SU-DHL-6 (cell line): Measurements from ENCODE around the gene EVI5L.

Source experiments
- H2AFZ ChIP-seq: fragments of 200-600 bp; sonication (generic); 2 replicates; pipeline ENCODE4 v1.6.1; 2014; ENCODE audit warnings: low read depth, mild to moderate bottlenecking, moderate library complexity, mixed read lengths, antibody characterized with exemption, low read length; ENCODE audit not compliant: severe bottlenecking
- H3F3A ChIP-seq: fragments of 200-600 bp; shearing (Covaris generic); 2 replicates; pipeline ENCODE4 v1.6.0; 2016; ENCODE audit warnings: antibody characterized with exemption, mild to moderate bottlenecking; ENCODE audit not compliant: insufficient read depth
- H3K27ac ChIP-seq: fragments of 200-600 bp; sonication (generic); 2 replicates; pipeline ENCODE4 v1.5.1; 2016; ENCODE audit warnings: low read depth, mild to moderate bottlenecking, low read length, moderate library complexity, mixed read lengths
- H3K27me3 ChIP-seq: fragments of 200-600 bp; sonication (generic), shearing (Covaris generic); 2 replicates; pipeline ENCODE4 v1.6.0; 2014; ENCODE audit warnings: mild to moderate bottlenecking, low read length
- H3K36me3 ChIP-seq: fragments of 200-600 bp; sonication (generic); 2 replicates; pipeline ENCODE4 v1.6.1; 2014; ENCODE audit warnings: mild to moderate bottlenecking, low read length, mixed read lengths
- H3K4me2 ChIP-seq: fragments of 300-600, 200-600 bp; shearing (Covaris generic), sonication (generic); 2 replicates; pipeline ENCODE4 v1.6.0; 2014; ENCODE audit warnings: low read length, low read depth, mild to moderate bottlenecking; ENCODE audit not compliant: poor library complexity, severe bottlenecking
- H3K4me3 ChIP-seq: fragments of 200-600 bp; sonication (generic); 2 replicates; pipeline ENCODE4 v1.5.1; 2014; ENCODE audit warnings: antibody characterized with exemption, low read length, mild to moderate bottlenecking, mixed read lengths; ENCODE audit not compliant: insufficient read depth, poor library complexity, severe bottlenecking
- H3K79me2 ChIP-seq: fragments of 200-600 bp; sonication (generic); 2 replicates; pipeline ENCODE4 v1.6.1; 2014; ENCODE audit warnings: mild to moderate bottlenecking, low read length, moderate library complexity; ENCODE audit not compliant: insufficient read depth
- H3K9ac ChIP-seq: fragments of 200-600 bp; sonication (generic); 2 replicates; pipeline ENCODE4 v1.7.0; 2014; ENCODE audit warnings: mild to moderate bottlenecking, low read length
- H3K9me2 ChIP-seq: fragments of 200-600 bp; sonication (generic); replicated peaks from 2 replicates; pipeline ENCODE4 v1.6.1; 2014; ENCODE audit warnings: low read length; ENCODE audit not compliant: insufficient read depth
- H3K9me3 ChIP-seq: fragments of 200-600 bp; sonication (generic); 2 replicates; pipeline ENCODE4 v1.6.1; 2014; ENCODE audit warnings: low read length, mixed read lengths; ENCODE audit not compliant: insufficient read depth
- H4K20me1 ChIP-seq: fragments of 200-600 bp; sonication (generic); 2 replicates; pipeline ENCODE4 v1.6.1; 2014; ENCODE audit warnings: low read depth, mild to moderate bottlenecking, antibody characterized with exemption, low read length, moderate library complexity, mixed read lengths
- EZH2phosphoT487 ChIP-seq: fragments of 200-600 bp; sonication (generic), shearing (Covaris generic); conservative IDR thresholded peaks from 2 replicates; pipeline ENCODE4 v1.6.1; 2018; ENCODE audit warnings: mild to moderate bottlenecking, antibody characterized with exemption, low read length, moderate library complexity, mixed read lengths
- TF ChIP-seq, protein P1 (sequence below): fragments of 200-600 bp; sonication (generic); IDR thresholded peaks from one replicate; pipeline ENCODE4 v1.5.1; 2017; ENCODE audit warnings: antibody characterized with exemption, mild to moderate bottlenecking, low read length, moderate library complexity; ENCODE audit not compliant: insufficient read depth, poor library complexity, severe bottlenecking

Gene EVI5L

DNA sequence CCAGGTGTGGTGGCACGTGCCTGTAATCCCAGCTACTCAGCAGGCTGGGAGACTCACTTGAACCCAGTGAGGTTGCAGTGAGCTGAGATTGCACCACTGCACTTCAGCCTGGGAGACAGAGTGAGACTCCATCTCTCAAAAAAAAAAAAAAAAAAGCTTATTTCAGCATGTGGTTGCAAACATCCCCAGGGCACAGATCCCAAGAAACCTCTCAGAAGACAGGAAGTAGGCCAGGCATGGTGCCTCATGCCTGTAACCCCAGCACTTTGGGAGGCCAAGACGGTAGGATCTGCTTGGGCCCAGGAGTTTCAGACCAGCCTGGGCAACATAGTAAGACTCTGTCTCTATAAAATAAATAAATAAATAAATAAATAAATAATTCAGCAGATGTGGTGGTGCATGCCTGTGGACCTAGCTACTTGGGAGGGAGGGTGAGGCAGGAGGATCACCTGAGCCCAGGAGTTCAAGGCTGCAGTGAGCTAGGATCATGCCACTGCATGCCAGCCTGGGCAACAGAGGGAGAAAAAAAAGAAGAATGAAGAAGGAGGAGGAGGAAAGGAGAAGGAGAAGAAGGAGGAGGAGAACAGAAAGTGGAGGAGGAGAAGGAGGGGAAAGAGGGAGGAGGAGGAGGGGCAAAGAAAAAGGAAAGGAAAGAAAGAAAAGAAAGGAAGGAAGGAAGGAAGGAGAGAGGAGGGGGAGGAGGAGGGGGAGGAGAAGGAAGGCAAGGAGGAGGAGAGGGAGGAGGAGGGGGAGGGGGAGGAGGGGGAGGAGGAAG, 54.0 kb downstream of the EVI5L start:
- TF ChIP-seq, protein P1, sequence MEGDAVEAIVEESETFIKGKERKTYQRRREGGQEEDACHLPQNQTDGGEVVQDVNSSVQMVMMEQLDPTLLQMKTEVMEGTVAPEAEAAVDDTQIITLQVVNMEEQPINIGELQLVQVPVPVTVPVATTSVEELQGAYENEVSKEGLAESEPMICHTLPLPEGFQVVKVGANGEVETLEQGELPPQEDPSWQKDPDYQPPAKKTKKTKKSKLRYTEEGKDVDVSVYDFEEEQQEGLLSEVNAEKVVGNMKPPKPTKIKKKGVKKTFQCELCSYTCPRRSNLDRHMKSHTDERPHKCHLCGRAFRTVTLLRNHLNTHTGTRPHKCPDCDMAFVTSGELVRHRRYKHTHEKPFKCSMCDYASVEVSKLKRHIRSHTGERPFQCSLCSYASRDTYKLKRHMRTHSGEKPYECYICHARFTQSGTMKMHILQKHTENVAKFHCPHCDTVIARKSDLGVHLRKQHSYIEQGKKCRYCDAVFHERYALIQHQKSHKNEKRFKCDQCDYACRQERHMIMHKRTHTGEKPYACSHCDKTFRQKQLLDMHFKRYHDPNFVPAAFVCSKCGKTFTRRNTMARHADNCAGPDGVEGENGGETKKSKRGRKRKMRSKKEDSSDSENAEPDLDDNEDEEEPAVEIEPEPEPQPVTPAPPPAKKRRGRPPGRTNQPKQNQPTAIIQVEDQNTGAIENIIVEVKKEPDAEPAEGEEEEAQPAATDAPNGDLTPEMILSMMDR: no peak
- no peak for TF ChIP-seq EZH2phosphoT487
- Histone ChIP-seq H3K9ac (no peak overlapping the region), H3K27ac (no peak overlapping the region), H3K4me2 (no peak overlapping the region), H3K79me2 (no peaks in the 10 kb centered on the region), H2AFZ (no peak overlapping the region), H4K20me1 (no peaks in the 10 kb centered on the region), H3F3A (no peaks in the 10 kb centered on the region), H3K27me3 (no peaks in the 10 kb centered on the region), H3K9me2 (no peaks in the 10 kb centered on the region), H3K9me3 (no peaks in the 10 kb centered on the region), H3K36me3 (no peaks in the 10 kb centered on the region), H3K4me3 (no peak overlapping the region)

DNA sequence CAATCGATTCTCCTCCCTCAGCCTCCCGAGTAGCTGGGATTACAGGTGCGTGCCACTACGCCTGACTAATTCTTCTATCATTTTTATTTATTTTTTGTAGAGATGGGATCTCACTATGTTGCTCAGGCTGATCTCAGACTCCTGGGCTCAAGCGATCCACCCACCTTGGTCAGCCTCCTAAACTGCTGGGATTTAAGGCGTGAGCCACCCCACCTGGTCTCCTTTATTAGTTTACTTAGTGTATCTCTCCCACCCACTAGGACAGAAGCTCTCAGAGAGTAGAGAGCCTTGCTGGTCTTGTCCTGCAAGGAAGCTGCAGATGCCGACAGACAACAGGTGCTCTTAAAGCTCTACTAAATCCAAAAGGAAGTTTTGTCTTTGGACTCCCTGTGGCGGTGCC, 55.8 kb downstream of the EVI5L start:
- H3K36me3 ChIP-seq: no peaks in the 10 kb centered on the region
- no peaks in the 10 kb centered on the region for H3K9me2 ChIP-seq
- H3K27me3 ChIP-seq: no peaks in the 10 kb centered on the region
- H4K20me1 ChIP-seq: no peaks in the 10 kb centered on the region
- no peaks in the 10 kb centered on the region for H3K79me2 ChIP-seq
- no peak overlapping the region for H3K9ac ChIP-seq
- H3F3A ChIP-seq: no peaks in the 10 kb centered on the region
- H3K4me2 ChIP-seq: no peak overlapping the region
- no peak overlapping the region for H3K27ac ChIP-seq
- no peaks in the 10 kb centered on the region for H3K9me3 ChIP-seq
- no peak overlapping the region for H2AFZ ChIP-seq
- H3K4me3 ChIP-seq: no peak overlapping the region
- TF ChIP-seq EZH2phosphoT487: no peak
- TF ChIP-seq, protein P1: no peak

DNA sequence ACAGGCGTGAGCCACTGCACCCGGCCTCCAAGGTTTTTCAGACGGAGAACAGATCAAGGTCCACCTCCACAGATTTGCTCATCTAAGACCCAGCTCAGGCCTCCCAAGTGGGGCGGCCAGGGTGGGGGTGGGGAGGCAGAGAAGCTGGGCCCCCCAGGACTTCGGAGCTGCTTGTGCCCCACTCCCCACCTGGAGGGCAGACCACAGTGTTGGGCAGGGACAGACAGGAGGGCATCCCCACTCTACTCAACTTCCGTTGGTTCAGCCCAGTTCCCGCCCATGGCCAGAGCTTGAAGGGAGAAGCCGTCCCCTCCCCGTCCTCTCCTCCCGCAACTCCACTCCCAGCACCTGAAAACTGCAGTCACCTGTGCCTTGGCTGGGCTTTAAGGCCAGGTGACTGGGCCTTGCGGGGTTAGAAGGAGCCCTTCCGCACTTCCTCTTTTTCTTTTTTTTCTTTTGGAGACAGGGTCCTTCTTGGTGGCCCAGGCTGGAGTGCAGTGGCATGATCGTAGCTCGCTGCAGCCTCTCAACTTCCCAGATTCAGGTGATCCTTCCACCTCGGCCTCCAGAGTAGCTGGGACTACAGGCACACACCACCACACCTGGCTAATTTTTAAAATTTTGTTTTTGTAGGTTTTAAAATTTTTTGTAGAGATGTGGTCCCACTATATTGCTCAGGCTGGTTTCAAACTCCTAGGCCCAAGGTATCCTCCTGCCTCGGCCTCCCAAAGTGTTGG, 57.6 kb downstream of the EVI5L start:
- H3K79me2 ChIP-seq: no peaks in the 10 kb centered on the region
- no peak overlapping the region for H3K27ac ChIP-seq
- no peak overlapping the region for H3K4me2 ChIP-seq
- H3K9me2 ChIP-seq: no peaks in the 10 kb centered on the region
- no peak for TF ChIP-seq EZH2phosphoT487
- TF ChIP-seq, protein P1: no peak
- no peaks in the 10 kb centered on the region for H3K27me3 ChIP-seq
- H3K36me3 ChIP-seq: no peaks in the 10 kb centered on the region
- no peaks in the 10 kb centered on the region for H3K9me3 ChIP-seq
- H3K9ac ChIP-seq: no peak overlapping the region
- no peaks in the 10 kb centered on the region for H3F3A ChIP-seq
- H3K4me3 ChIP-seq: no peak overlapping the region
- no peak overlapping the region for H2AFZ ChIP-seq
- no peaks in the 10 kb centered on the region for H4K20me1 ChIP-seq
